HL-60 (cell line): ENCODE results near the gene TRAFD1.

Experiments
- DNase-seq, 2 experiments: peaks; one replicate each; pipeline ENCODE4 v3.0.0-alpha.2; 2010 to 2020; ENCODE audit warnings: low read depth in 1 of 2, low spot score in 1 of 2
- H3K27ac ChIP-seq: fragments of 250-450 bp; sonication (Bioruptor Pico); replicated peaks from 2 replicates; pipeline ENCODE4 v1.5.1; 2020; ENCODE audit warnings: mild to moderate bottlenecking, moderate library complexity
- H3K27me3 ChIP-seq: fragments of 250-450 bp; sonication (Bioruptor Pico); 2 replicates; pipeline ENCODE4 v1.5.1; 2021; ENCODE audit warnings: mild to moderate bottlenecking, moderate library complexity; ENCODE audit not compliant: insufficient read depth, poor library complexity, severe bottlenecking
- H3K4me3 ChIP-seq: replicated peaks from 2 replicates; pipeline ENCODE4 v1.5.1; 2011; ENCODE audit warnings: mild to moderate bottlenecking, control low read depth, low read length; ENCODE audit not compliant: insufficient read depth
- CTCF ChIP-seq: IDR thresholded peaks from one replicate; pipeline ENCODE4 v1.5.1; 2011; ENCODE audit warnings: low read length, control low read depth, inconsistent platforms; ENCODE audit not compliant: insufficient read depth
- GABPA ChIP-seq: IDR thresholded peaks from 2 replicates; pipeline ENCODE4 v1.6.1; 2012; ENCODE audit warnings: low read depth
- POLR2AphosphoS5 ChIP-seq: IDR thresholded peaks from 2 replicates; pipeline ENCODE4 v1.6.1; 2012; ENCODE audit warnings: low read depth
- REST ChIP-seq: IDR thresholded peaks from 2 replicates; pipeline ENCODE4 v1.6.1; 2012; ENCODE audit warnings: low read depth; ENCODE audit not compliant: insufficient replicate concordance
- SPI1 ChIP-seq: IDR thresholded peaks from 2 replicates; pipeline ENCODE4 v1.6.1; 2012; ENCODE audit warnings: low read depth, mild to moderate bottlenecking, borderline replicate concordance

Gene TRAFD1

GRCh38 chr12:112146123-112146522, 20.8 kb downstream of the TRAFD1 start:
- Histone ChIP-seq H3K27me3 (no peaks in the 10 kb centered on the region), H3K4me3 (no peak overlapping the region), H3K27ac (no peak overlapping the region)
- no peak for DNase-seq
- TF ChIP-seq CTCF = no peak
- TF ChIP-seq POLR2AphosphoS5 = no peak
- TF ChIP-seq REST = no peak
- no peak for TF ChIP-seq SPI1
- TF ChIP-seq GABPA = no peak

- no peak for TF ChIP-seq POLR2AphosphoS5
- TF ChIP-seq SPI1 = no peak
- TF ChIP-seq GABPA = no peak
- TF ChIP-seq REST = no peak
- no peak for TF ChIP-seq CTCF
- no peak for DNase-seq
Measured at GRCh38 chr12:112148031-112148513, 22.7 kb downstream of the TRAFD1 start.

GRCh38 chr12:112149596-112149995, 24.2 kb downstream of the TRAFD1 start:
- no peak for TF ChIP-seq POLR2AphosphoS5
- no peak for TF ChIP-seq SPI1
- no peak for TF ChIP-seq REST
- TF ChIP-seq GABPA = no peak
- no peak for TF ChIP-seq CTCF
- Histone ChIP-seq H3K27me3 (no peaks in the 10 kb centered on the region), H3K4me3 (no peak overlapping the region), H3K27ac (no peak overlapping the region)
- DNase-seq = no peak

More at GRCh38 chr12:112148031-112148513, 22.7 kb downstream of the TRAFD1 start:
- H3K27me3 ChIP-seq = no peaks in the 10 kb centered on the region
- H3K4me3 ChIP-seq = no peak overlapping the region
- no peak overlapping the region for H3K27ac ChIP-seq
